ENCODE data around the gene AKIRIN2. TPM values are rescaled to one million over a fixed set of nuclear protein-coding genes. Genes with fewer than 3 reads are reported as not detected.

AKIRIN2 gene
- 23.0 and 30.3 TPM in 2 replicates for total RNA-seq

GRCh38 chr6:87701676-87702588 lies at the start of gene AKIRIN2:
Gene AKIRIN2, minus strand, starts transcription at chr6:87702233. Its CDS starts 549 bp downstream, at chr6:87701684.

Other genes with a start within 250 kb of the AKIRIN2 start
- 11.9 and 13.7 TPM in 2 replicates for gene SLC35A1, start 229.3 kb downstream of the AKIRIN2 start, total RNA-seq
- 22.6 and 35.5 TPM in 2 replicates for gene RARS2, start 112.2 kb downstream of the AKIRIN2 start, total RNA-seq
- 16.3 and 18.6 TPM in 2 replicates for gene ORC3, start 112.1 kb downstream of the AKIRIN2 start, total RNA-seq